ENCODE results near the gene CCDC15. TPM values are rescaled to one million over a fixed set of nuclear protein-coding genes. Genes with fewer than 3 reads are reported as not detected.
A peak's percentile ranks its signal among the peaks of the same experiment; 100 is the strongest.
"Not testable (repeated sequence)": the region's sequence is repeated elsewhere in the genome, so short reads cannot be mapped to it uniquely, and the experiment has no call there.

The CCDC15 gene
- total RNA-seq, 2 donors from 2014 or later, result 0.91 to 1.3 TPM

GRCh38 chr11:125088576-125089455 lies 134.8 kb downstream of the CCDC15 start:
- no peaks in the 10 kb centered on the region for H3K9me3 ChIP-seq (ENCODE audit: control insufficient read depth, low read length, poor library complexity, severe bottlenecking)
- Mint-ChIP-seq H3K36me3 (ENCODE audit: low read depth) (peaks cover 2% of the 10 kb centered on the region), H3K27me3 (peaks cover 18% of the 10 kb centered on the region), H3K27ac (no peak overlapping the region), H3K4me1 (peaks cover 2% of the 10 kb centered on the region), H3K4me3 (no peak overlapping the region)
- ATAC-seq (no peak), DNase-seq (no peak)

GRCh38 chr11:125089481-125089880 lies 135.5 kb downstream of the CCDC15 start:
- H3K36me3 Mint-ChIP-seq (ENCODE audit: low read depth); H3K4me3 Mint-ChIP-seq; H3K27ac Mint-ChIP-seq; DNase-seq; H3K4me1 Mint-ChIP-seq; ATAC-seq; H3K9me3 ChIP-seq (ENCODE audit: control insufficient read depth, low read length, poor library complexity, severe bottlenecking): not testable (repeated sequence)
- peaks cover 11% of the 10 kb centered on the region for H3K27me3 Mint-ChIP-seq

- H3K9me3 ChIP-seq (ENCODE audit: control insufficient read depth, low read length, poor library complexity, severe bottlenecking); H3K27me3 Mint-ChIP-seq; H3K36me3 Mint-ChIP-seq (ENCODE audit: low read depth); ATAC-seq; H3K4me1 Mint-ChIP-seq; H3K4me3 Mint-ChIP-seq; DNase-seq: not testable (repeated sequence)
- H3K27ac Mint-ChIP-seq, result peak overlapping the region; percentile 77
Observed at GRCh38 chr11:125090151-125090550, 136.1 kb downstream of the CCDC15 start.

- H3K9me3 ChIP-seq (ENCODE audit: control insufficient read depth, low read length, poor library complexity, severe bottlenecking), result no peaks in the 10 kb centered on the region
- Mint-ChIP-seq H3K36me3 (ENCODE audit: low read depth) (peaks cover 2% of the 10 kb centered on the region), H3K4me3 (no peak overlapping the region), H3K27ac (peak overlapping the region; percentile 77), H3K4me1 (peaks cover 2% of the 10 kb centered on the region), H3K27me3 (peaks cover 2% of the 10 kb centered on the region)
- no peak for ATAC-seq
- DNase-seq, result no peak
Observed at GRCh38 chr11:125090816-125091215, 136.8 kb downstream of the CCDC15 start.

Other genes with a start within 250 kb of the CCDC15 start
- gene NRGN, start 214.3 kb upstream of the CCDC15 start, total RNA-seq, result 100 to 1,000 TPM in 1 of 2 donors, 10 to 100 TPM in 1; 20.8 to 614 TPM
- gene VSIG2, start 201.9 kb upstream of the CCDC15 start, total RNA-seq, result under 1 TPM; 0.32 to 0.57 TPM
- 10 to 100 TPM in 1 of 2 donors, 1 to 10 TPM in 1; 3.5 to 30.5 TPM for gene ESAM, start 191.9 kb upstream of the CCDC15 start, total RNA-seq
- 10 to 100 TPM; 10.1 to 11.3 TPM for gene MSANTD2, start 153.8 kb upstream of the CCDC15 start, total RNA-seq
- gene ROBO3, start 88.8 kb upstream of the CCDC15 start, total RNA-seq, result 10 to 100 TPM; 17.5 to 18.0 TPM
- gene ROBO4, start 56.3 kb upstream of the CCDC15 start, total RNA-seq, result not detected
- not detected for gene HEPN1, start 35.0 kb upstream of the CCDC15 start, total RNA-seq
- gene HEPACAM, start 18.2 kb upstream of the CCDC15 start, total RNA-seq, result not detected
- gene SLC37A2, start 109.1 kb downstream of the CCDC15 start, total RNA-seq, result under 1 TPM; 0.52 to 0.90 TPM
- 1 to 10 TPM; 7.0 to 9.9 TPM for gene TMEM218, start 157.4 kb downstream of the CCDC15 start, total RNA-seq
- not detected for gene PKNOX2, start 210.5 kb downstream of the CCDC15 start, total RNA-seq

All from T-helper 17 cell (primary cell).